ENCODE data around the gene COTL1. TPM values are rescaled to one million over a fixed set of nuclear protein-coding genes. Genes with fewer than 3 reads are reported as not detected.

COTL1 gene
- total RNA-seq, 2 experiments from 2014 or later, result 179 to 181 TPM

DNA sequence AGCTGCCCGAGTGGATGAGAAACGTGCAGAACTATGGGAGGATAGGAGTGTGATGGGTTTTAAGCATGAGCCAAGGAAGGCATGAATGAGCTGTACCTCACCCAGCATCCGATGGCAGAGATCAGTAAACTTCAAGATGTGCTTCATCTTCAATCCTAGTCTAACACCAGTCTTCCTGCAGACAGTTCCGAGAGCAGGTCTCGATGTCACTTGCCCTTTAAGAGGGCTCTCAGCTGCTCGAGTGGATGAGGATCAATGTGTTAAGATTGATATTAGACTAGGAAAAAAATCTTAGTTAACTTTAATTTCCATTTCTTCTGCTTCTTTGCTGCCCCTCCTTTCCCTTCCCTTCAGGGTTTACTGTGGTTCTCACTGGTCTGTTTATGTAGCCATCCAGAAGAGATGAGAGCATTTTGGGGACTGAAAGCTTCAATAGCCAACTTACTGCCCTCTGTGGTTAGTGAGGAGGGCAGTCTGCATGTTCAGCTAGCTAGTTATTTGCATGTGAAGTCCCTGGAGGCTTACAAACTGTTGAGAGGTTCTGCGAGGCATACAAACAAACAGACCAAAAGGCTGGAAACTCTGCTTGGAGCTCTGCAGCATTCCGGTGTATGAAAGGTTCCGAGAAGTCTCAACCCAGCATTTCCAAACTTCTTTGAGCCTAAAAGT, 45.7 kb upstream of the COTL1 start:
- CTCF ChIA-PET, result interaction anchor here (1.7 to 1.8 kb wide), 2 partner anchors 9 to 62 kb away, joined by 4 read pairs; no protein-coding TSS in a partner anchor
- intact Hi-C loops (cut with DNase I, micrococcal nuclease), result no loop called here
- Histone ChIP-seq H3K4me1 (ENCODE audit: insufficient read depth, low read length) (peaks cover 11% of the 10 kb centered on the region), H3K27me3 (ENCODE audit: control insufficient read depth in 1 of 2, insufficient read depth in 2 of 2, low read length in 2 of 2) (no peaks in the 10 kb centered on the region), H3K4me3 (ENCODE audit: low read length) (no peak overlapping the region), H3K9me3 (ENCODE audit: control insufficient read depth in 1 of 2, insufficient read depth in 1 of 2, low read length in 2 of 2) (no peaks in the 10 kb centered on the region), H3K27ac (ENCODE audit: low read depth in 1 of 2, low read length in 2 of 2) (no peak overlapping the region), H3K36me3 (ENCODE audit: insufficient read depth, low read length) (peaks cover 84% of the 10 kb centered on the region)
- TF ChIP-seq CTCF (IDR thresholded peaks at IDR 0.05), result no peak
- POLR2A ChIA-PET, result interaction anchor here (1.1 to 3.4 kb wide), 2 partner anchors 15 to 41 kb away, joined by 3 to 11 read pairs; partner anchors contain the start of gene KLHL36
- Mint-ChIP-seq H3K27ac (no peak overlapping the region), H3K36me3 (ENCODE audit: low read depth) (peaks cover 91% of the 10 kb centered on the region), H3K27me3 (no peaks in the 10 kb centered on the region), H3K4me3 (no peak overlapping the region), H3K4me1 (ENCODE audit: low read depth) (peaks cover 8% of the 10 kb centered on the region), H3K9me3 (no peaks in the 10 kb centered on the region)
- no peak for DNase-seq
- no peak for ATAC-seq (ENCODE audit: poor library complexity)

GRCh38 chr16:84662471-84662870, 44.6 kb upstream of the COTL1 start:
- ChIA-PET CTCF (interaction anchor here (1.7 to 1.8 kb wide), 2 partner anchors 10 to 63 kb away, joined by 4 read pairs; no protein-coding TSS in a partner anchor), POLR2A (interaction anchor here (0.7 to 3.4 kb wide), 3 partner anchors 14 to 91 kb away, joined by 3 to 11 read pairs (median 3); partner anchors contain the start of gene KLHL36)
- Mint-ChIP-seq H3K36me3 (ENCODE audit: low read depth) (peaks cover 93% of the 10 kb centered on the region), H3K4me1 (ENCODE audit: low read depth) (peaks cover 12% of the 10 kb centered on the region), H3K27ac (no peak overlapping the region), H3K4me3 (no peak overlapping the region), H3K9me3 (no peaks in the 10 kb centered on the region), H3K27me3 (no peaks in the 10 kb centered on the region)
- H3K4me1 ChIP-seq (ENCODE audit: insufficient read depth, low read length), result peaks cover 15% of the 10 kb centered on the region
- no peak for TF ChIP-seq CTCF (IDR thresholded peaks at IDR 0.05)
- no peaks in the 10 kb centered on the region for H3K27me3 ChIP-seq (ENCODE audit: control insufficient read depth in 1 of 2, insufficient read depth in 2 of 2, low read length in 2 of 2)
- intact Hi-C loops (cut with DNase I, micrococcal nuclease), result no loop called here
- H3K4me3 ChIP-seq (ENCODE audit: low read length), result no peak overlapping the region
- no peak overlapping the region for H3K27ac ChIP-seq (ENCODE audit: low read depth in 1 of 2, low read length in 2 of 2)
- H3K9me3 ChIP-seq (ENCODE audit: control insufficient read depth in 1 of 2, insufficient read depth in 1 of 2, low read length in 2 of 2), result no peaks in the 10 kb centered on the region
- ATAC-seq (ENCODE audit: poor library complexity) (no peak), DNase-seq (no peak)
- H3K36me3 ChIP-seq (ENCODE audit: insufficient read depth, low read length), result peaks cover 87% of the 10 kb centered on the region

GRCh38 chr16:84661418-84662060, 43.7 kb upstream of the COTL1 start:
- Mint-ChIP-seq H3K27ac (no peak overlapping the region), H3K4me3 (no peak overlapping the region)
- CTCF ChIA-PET, result no interaction called here

More at GRCh38 chr16:84661418-84662060, 43.7 kb upstream of the COTL1 start:
- no peak overlapping the region for H3K4me3 ChIP-seq (ENCODE audit: low read length)
- H3K36me3 ChIP-seq (ENCODE audit: insufficient read depth, low read length), result peaks cover 95% of the 10 kb centered on the region
- TF ChIP-seq CTCF (IDR thresholded peaks at IDR 0.05), result no peak
- H3K27me3 Mint-ChIP-seq, result no peaks in the 10 kb centered on the region
- H3K9me3 Mint-ChIP-seq, result no peaks in the 10 kb centered on the region
- POLR2A ChIA-PET, result no interaction called here
- peaks cover 0 to 5% of the 10 kb centered on the region in 2 experiments for H3K9me3 ChIP-seq (ENCODE audit: control insufficient read depth in 1 of 2, insufficient read depth in 1 of 2, low read length in 2 of 2)
- H3K27ac ChIP-seq (ENCODE audit: low read depth in 1 of 2, low read length in 2 of 2), result no peak overlapping the region
- intact Hi-C loops (cut with DNase I, micrococcal nuclease), result no loop called here
- peaks cover 95% of the 10 kb centered on the region for H3K36me3 Mint-ChIP-seq (ENCODE audit: low read depth)
- H3K4me1 ChIP-seq (ENCODE audit: insufficient read depth, low read length), result peaks cover 24% of the 10 kb centered on the region
- DNase-seq (no peak), ATAC-seq (ENCODE audit: poor library complexity) (no peak)
- no peaks in the 10 kb centered on the region for H3K27me3 ChIP-seq (ENCODE audit: control insufficient read depth in 1 of 2, insufficient read depth in 2 of 2, low read length in 2 of 2)
- H3K4me1 Mint-ChIP-seq (ENCODE audit: low read depth), result peaks cover 17% of the 10 kb centered on the region

Measured in CD4-positive, alpha-beta T cell (primary cell).